H9 (cell line): ENCODE data around the gene FCGBP. TPM values are rescaled to one million over a fixed set of nuclear protein-coding genes. Genes with fewer than 3 reads are reported as not detected.

Source experiments
- DNase-seq: peaks from one replicate; pipeline ENCODE4 v3.0.0-alpha.2; 2017
- H2AFZ ChIP-seq: one replicate; pipeline ENCODE4 v1.6.1; 2013; ENCODE audit warnings: mild to moderate bottlenecking, low read length, control low read depth, moderate library complexity
- H2AK5ac ChIP-seq: 2 replicates; pipeline ENCODE4 v1.6.1; 2013; ENCODE audit warnings: low read length, control low read depth, mixed read lengths; ENCODE audit not compliant: insufficient read length
- H2BK120ac ChIP-seq: one replicate; pipeline ENCODE4 v1.6.1; 2013; ENCODE audit warnings: low read depth, mild to moderate bottlenecking, low read length, control low read depth, inconsistent platforms; ENCODE audit not compliant: poor library complexity, severe bottlenecking
- H2BK12ac ChIP-seq: 2 replicates; pipeline ENCODE4 v1.6.1; 2013; ENCODE audit warnings: low read length, control low read depth, mixed read lengths, low read depth; ENCODE audit not compliant: insufficient read length
- H2BK15ac ChIP-seq: 2 replicates; pipeline ENCODE4 v1.6.1; 2013; ENCODE audit warnings: low read depth, low read length, control low read depth
- H2BK20ac ChIP-seq: one replicate; pipeline ENCODE4 v1.6.1; 2013; ENCODE audit warnings: low read depth, mild to moderate bottlenecking, low read length, control low read depth, inconsistent platforms; ENCODE audit not compliant: poor library complexity, severe bottlenecking
- H2BK5ac ChIP-seq: 2 replicates; pipeline ENCODE4 v1.6.1; 2013; ENCODE audit warnings: low read length, control low read depth, mixed read lengths; ENCODE audit not compliant: insufficient read length
- H3K14ac ChIP-seq: 2 replicates; pipeline ENCODE4 v1.6.1; 2013; ENCODE audit warnings: low read length, control low read depth; ENCODE audit not compliant: insufficient read depth
- H3K18ac ChIP-seq: 2 replicates; pipeline ENCODE4 v1.6.1; 2013; ENCODE audit warnings: low read depth, mild to moderate bottlenecking, mixed read lengths, low read length, control low read depth; ENCODE audit not compliant: insufficient read length
- H3K23ac ChIP-seq: 2 replicates; pipeline ENCODE4 v1.6.1; 2013; ENCODE audit warnings: low read length, control low read depth, mixed read lengths, low read depth; ENCODE audit not compliant: insufficient read length
- H3K23me2 ChIP-seq: 2 replicates; pipeline ENCODE4 v1.6.1; 2013; ENCODE audit warnings: low read depth, mild to moderate bottlenecking, mixed read lengths, low read length, control low read depth; ENCODE audit not compliant: insufficient read length, poor library complexity, severe bottlenecking
- H3K27ac ChIP-seq: 2 replicates; pipeline ENCODE4 v1.5.1; 2013; ENCODE audit warnings: low read length, control low read depth, mixed read lengths, low read depth; ENCODE audit not compliant: insufficient read length
- H3K27me3 ChIP-seq: 2 replicates; pipeline ENCODE4 v1.6.1; 2013; ENCODE audit warnings: low read length, control low read depth, inconsistent platforms; ENCODE audit not compliant: insufficient read depth
- H3K4ac ChIP-seq: 2 replicates; pipeline ENCODE4 v1.6.1; 2013; ENCODE audit warnings: low read depth, mild to moderate bottlenecking, control low read depth, inconsistent platforms, low read length, moderate library complexity
- H3K4me1 ChIP-seq: 2 replicates; pipeline ENCODE4 v1.6.1; 2013; ENCODE audit warnings: low read length, control low read depth, inconsistent platforms; ENCODE audit not compliant: insufficient read depth
- H3K4me2 ChIP-seq: 2 replicates; pipeline ENCODE4 v1.6.1; 2013; ENCODE audit warnings: low read length, control low read depth, mixed read lengths; ENCODE audit not compliant: insufficient read length, insufficient read depth
- H3K56ac ChIP-seq: 2 replicates; pipeline ENCODE4 v1.6.1; 2013; ENCODE audit warnings: low read depth, mild to moderate bottlenecking, mixed read lengths, low read length, control low read depth; ENCODE audit not compliant: insufficient read length
- H3K79me1 ChIP-seq: 2 replicates; pipeline ENCODE4 v1.6.1; 2013; ENCODE audit warnings: low read depth, mild to moderate bottlenecking, moderate library complexity, low read length, control low read depth, inconsistent platforms; ENCODE audit not compliant: insufficient read depth, poor library complexity, severe bottlenecking
- H3K79me2 ChIP-seq: 2 replicates; pipeline ENCODE4 v1.6.1; 2013; ENCODE audit warnings: low read length, control low read depth, inconsistent platforms; ENCODE audit not compliant: insufficient read depth
- H3K9ac ChIP-seq: 2 replicates; pipeline ENCODE4 v1.6.1; 2013; ENCODE audit warnings: low read length, control low read depth, mixed read lengths; ENCODE audit not compliant: insufficient read length; ENCODE audit errors: extremely low read depth
- H3K9me3 ChIP-seq: one replicate; pipeline ENCODE4 v1.6.1; 2013; ENCODE audit warnings: low read depth, low read length, inconsistent platforms; ENCODE audit not compliant: control insufficient read depth
- H3T11ph ChIP-seq: one replicate; pipeline ENCODE4 v1.6.1; 2013; ENCODE audit warnings: mild to moderate bottlenecking, low read length, control low read depth, inconsistent platforms
- H4K20me1 ChIP-seq: one replicate; pipeline ENCODE4 v1.6.1; 2013; ENCODE audit not compliant: control insufficient read depth, insufficient read length, insufficient read depth
- H4K5ac ChIP-seq: 2 replicates; pipeline ENCODE4 v1.6.1; 2013; ENCODE audit warnings: low read depth, mild to moderate bottlenecking, mixed read lengths, low read length, control low read depth; ENCODE audit not compliant: insufficient read length
- H4K8ac ChIP-seq: replicated peaks from 2 replicates; pipeline ENCODE4 v1.6.1; 2013; ENCODE audit warnings: low read length, control low read depth, mixed read lengths, low read depth; ENCODE audit not compliant: insufficient read length
- H4K91ac ChIP-seq: 2 replicates; pipeline ENCODE4 v1.6.1; 2013; ENCODE audit warnings: low read depth, mild to moderate bottlenecking, moderate library complexity, mixed read lengths, low read length, control low read depth; ENCODE audit not compliant: insufficient read length
- H3K27ac Mint-ChIP-seq, 3 experiments: 2 replicates in 2 of 3; 3 replicates in 1 of 3; pipeline ENCODE4 v1.8.0; 2020 to 2021; ENCODE audit warnings: mixed read lengths in 3 of 3, mild to moderate bottlenecking in 1 of 3, moderate library complexity in 1 of 3
- H3K27me3 Mint-ChIP-seq: 2 replicates; pipeline ENCODE4 v1.8.0; 2021; ENCODE audit warnings: low read depth, mild to moderate bottlenecking, moderate library complexity, mixed read lengths
- H3K36me3 Mint-ChIP-seq, 3 experiments: 2 replicates in 2 of 3; 3 replicates in 1 of 3; pipeline ENCODE4 v1.8.0; 2020 to 2021; ENCODE audit warnings: low read depth in 3 of 3, mixed read lengths in 3 of 3; ENCODE audit not compliant: insufficient read depth in 1 of 3
- H3K4me1 Mint-ChIP-seq, 2 experiments: 2 replicates each; pipeline ENCODE4 v1.8.0; 2020; ENCODE audit warnings: mixed read lengths in 2 of 2
- H3K4me3 Mint-ChIP-seq, 2 experiments: 2 replicates in 1 of 2; 3 replicates in 1 of 2; pipeline ENCODE4 v1.8.0; 2020 to 2021; ENCODE audit warnings: mild to moderate bottlenecking in 2 of 2, mixed read lengths in 2 of 2, moderate library complexity in 1 of 2
- H3K9me3 Mint-ChIP-seq, 2 experiments: 2 replicates in 1 of 2; 3 replicates in 1 of 2; pipeline ENCODE4 v1.8.0; 2020; ENCODE audit warnings: mild to moderate bottlenecking in 2 of 2, mixed read lengths in 2 of 2, moderate library complexity in 1 of 2
- CTCF ChIP-seq: fragments of 200-600 bp; sonication (generic); conservative IDR thresholded peaks from 3 replicates; pipeline ENCODE4 v1.8.0; 2021; ENCODE audit warnings: antibody characterized with exemption, mild to moderate bottlenecking
- WGBS: extraction: QIAGEN DNeasy Blood & Tissue Kit; methylation state at CpG from one replicate; pipeline ENCODE4 v1.1.7; 2013; ENCODE audit warnings: missing lambda C conversion rate, low lambda C conversion rate, mixed read lengths; ENCODE audit not compliant: insufficient read length; ENCODE audit errors: extremely low coverage; 5-methylcytosine and 5-hydroxymethylcytosine counted together
- total RNA-seq: library from RNA; stranded (reverse); gene quantifications from 2 replicates; pipeline ENCODE4 v1.2.1, GENCODE V29; 2021

Gene FCGBP
- total RNA-seq, 1 experiment from 2014 or later = 0.13 TPM

DNA sequence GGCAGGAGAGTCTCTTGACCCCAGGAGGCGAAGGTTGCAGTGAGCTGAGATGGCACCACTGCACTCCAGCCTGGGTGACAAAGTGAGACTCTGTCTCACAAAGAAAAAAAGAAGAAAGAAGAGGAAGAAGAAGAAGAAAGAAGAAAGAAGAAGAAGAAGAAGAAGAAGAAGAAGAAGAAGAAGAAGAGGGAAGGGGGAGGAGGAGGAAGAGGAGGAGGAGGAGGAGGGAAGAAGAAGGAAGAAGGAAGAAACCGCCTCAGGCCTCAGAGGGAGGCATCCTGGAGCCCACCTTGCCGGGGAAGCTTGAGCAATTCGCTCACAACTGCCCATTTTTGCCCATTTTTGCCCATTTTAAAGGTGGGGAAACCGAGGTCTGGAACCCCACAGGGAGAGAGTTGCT, 9.5 kb downstream of the FCGBP start:
- H3K36me3 Mint-ChIP-seq = no peaks in the 10 kb centered on the region
- no peak overlapping the region for H2BK120ac ChIP-seq
- H3K4ac ChIP-seq = no peak overlapping the region
- H3K4me1 Mint-ChIP-seq = peaks cover 7 to 8% of the 10 kb centered on the region in 2 experiments; a peak in 1 of 4 replicates
- H4K8ac ChIP-seq = no peak overlapping the region
- H3K27me3 ChIP-seq = no peaks in the 10 kb centered on the region
- no peak overlapping the region for H2BK15ac ChIP-seq
- no peak overlapping the region for H3K4me3 Mint-ChIP-seq
- H3K79me1 ChIP-seq = no peaks in the 10 kb centered on the region
- no peaks in the 10 kb centered on the region for H3K9me3 ChIP-seq
- no peak overlapping the region for H2BK5ac ChIP-seq
- DNase-seq = no peak
- no peak overlapping the region for H3K14ac ChIP-seq
- H3K27ac Mint-ChIP-seq = no peak overlapping the region; a peak in 1 of 7 replicates
- TF ChIP-seq CTCF = no peak
- H4K20me1 ChIP-seq = no peaks in the 10 kb centered on the region
- no peaks in the 10 kb centered on the region; a peak in 1 of 5 replicates for H3K9me3 Mint-ChIP-seq
- H2AFZ ChIP-seq = no peak overlapping the region
- H3K23me2 ChIP-seq = peaks cover 3% of the 10 kb centered on the region
- no peak overlapping the region for H3T11ph ChIP-seq
- H3K4me1 ChIP-seq = no peaks in the 10 kb centered on the region
- H3K4me2 ChIP-seq = no peak overlapping the region
- H3K9ac ChIP-seq = no peak overlapping the region
- H4K91ac ChIP-seq = no peak overlapping the region
- no peak overlapping the region for H2BK20ac ChIP-seq
- H4K5ac ChIP-seq = no peak overlapping the region
- WGBS = no CpG with 5 or more reads among the region's 5 CpGs
- H3K79me2 ChIP-seq = no peaks in the 10 kb centered on the region
- no peak overlapping the region for H3K56ac ChIP-seq
- no peaks in the 10 kb centered on the region for H3K27me3 Mint-ChIP-seq
- no peak overlapping the region for H2AK5ac ChIP-seq
- no peak overlapping the region for H2BK12ac ChIP-seq
- H3K27ac ChIP-seq = no peak overlapping the region
- no peak overlapping the region for H3K23ac ChIP-seq
- no peak overlapping the region for H3K18ac ChIP-seq
